ENCODE data around the gene IQUB.
A peak's percentile ranks its signal among the peaks of the same experiment; 100 is the strongest.
"Not testable (repeated sequence)": the region's sequence is repeated elsewhere in the genome, so short reads cannot be mapped to it uniquely, and the experiment has no call there.

IQUB gene

DNA sequence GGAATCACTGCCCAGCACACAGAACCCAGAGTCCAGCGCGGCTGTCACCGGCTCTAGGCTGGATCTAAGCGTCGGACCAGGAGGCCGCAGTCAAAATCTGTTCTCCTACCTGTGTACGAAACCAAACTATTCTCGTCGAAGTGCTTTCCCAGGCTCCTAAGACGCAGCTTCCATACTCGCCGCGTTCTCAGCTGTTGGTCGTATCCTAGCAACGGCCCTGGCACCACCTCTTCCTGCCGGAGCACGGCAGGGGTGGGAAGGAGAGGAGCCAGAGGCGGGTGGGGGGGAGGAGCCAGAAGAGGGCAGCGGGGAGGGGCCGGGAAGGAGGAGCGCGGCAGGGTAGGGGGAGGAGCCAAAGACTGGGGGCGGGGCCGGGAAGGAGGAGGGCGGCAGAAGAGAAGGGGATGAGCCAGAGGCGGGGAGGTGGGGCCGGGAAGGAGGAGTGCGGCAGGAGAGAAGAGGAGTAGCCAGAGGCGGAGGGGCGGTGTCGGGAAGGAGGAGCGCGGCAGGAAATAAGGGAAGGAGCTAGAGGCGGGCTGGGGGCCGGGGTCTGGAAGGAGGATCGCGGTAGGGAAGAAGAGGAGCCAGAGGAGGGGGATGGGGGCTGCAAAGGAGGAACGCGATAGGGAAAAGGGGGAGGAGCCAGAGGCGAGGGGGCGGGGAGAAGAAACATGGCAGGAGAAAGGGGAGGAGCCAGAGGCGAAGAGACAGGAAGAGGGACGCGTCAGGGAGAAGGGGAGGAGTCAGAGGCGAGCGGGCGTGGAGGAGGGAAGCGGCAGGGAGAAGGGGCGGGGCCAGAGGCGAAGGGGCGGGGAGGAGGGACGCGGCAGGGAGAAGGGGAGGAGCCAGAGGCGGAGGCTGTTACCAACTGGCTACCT is at the start of gene IQUB:
Gene IQUB, minus strand, starts transcription at position 213 of the 878 bp plus-strand sequence. CDS start 22,255 bp downstream, outside the sequence.
- DNase-seq (ENCODE audit: low read depth), result peak; percentile 96

DNA sequence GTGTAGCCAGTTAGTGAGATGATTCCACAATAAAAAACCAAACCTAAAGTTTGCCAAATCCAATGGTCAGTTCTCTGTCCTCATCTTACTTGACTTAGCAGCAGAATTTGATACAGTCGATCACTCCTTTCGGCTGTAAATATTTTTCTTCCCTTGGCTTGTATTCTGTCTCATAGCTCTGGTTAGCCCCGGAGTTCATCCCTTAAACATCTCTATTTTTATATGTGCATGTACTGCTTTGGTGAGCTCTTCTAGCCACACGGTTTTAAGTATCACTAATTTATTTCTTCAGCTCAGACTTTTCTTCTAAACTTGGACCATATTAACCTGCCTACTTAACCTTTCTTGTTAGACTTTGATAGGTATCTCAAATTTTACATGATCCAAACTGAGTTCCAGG is 49.4 kb upstream of the IQUB start:
- DNase-seq (ENCODE audit: low read depth), result no peak

DNA sequence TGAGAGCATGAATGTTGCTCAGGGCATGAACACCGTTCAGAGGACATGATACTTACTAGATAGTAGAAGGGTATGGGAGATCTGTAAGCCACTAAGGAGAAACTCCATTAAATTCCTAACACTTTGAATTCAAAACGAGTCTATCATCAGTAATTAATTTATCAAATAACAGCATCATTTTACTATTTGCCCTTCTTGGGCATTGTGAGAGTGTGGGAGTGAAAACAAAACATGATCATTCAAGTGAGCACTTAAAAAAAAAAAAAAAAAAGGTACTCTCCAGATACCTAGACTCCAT is 46.7 kb upstream of the IQUB start:
- no peak for DNase-seq (ENCODE audit: low read depth)

DNA sequence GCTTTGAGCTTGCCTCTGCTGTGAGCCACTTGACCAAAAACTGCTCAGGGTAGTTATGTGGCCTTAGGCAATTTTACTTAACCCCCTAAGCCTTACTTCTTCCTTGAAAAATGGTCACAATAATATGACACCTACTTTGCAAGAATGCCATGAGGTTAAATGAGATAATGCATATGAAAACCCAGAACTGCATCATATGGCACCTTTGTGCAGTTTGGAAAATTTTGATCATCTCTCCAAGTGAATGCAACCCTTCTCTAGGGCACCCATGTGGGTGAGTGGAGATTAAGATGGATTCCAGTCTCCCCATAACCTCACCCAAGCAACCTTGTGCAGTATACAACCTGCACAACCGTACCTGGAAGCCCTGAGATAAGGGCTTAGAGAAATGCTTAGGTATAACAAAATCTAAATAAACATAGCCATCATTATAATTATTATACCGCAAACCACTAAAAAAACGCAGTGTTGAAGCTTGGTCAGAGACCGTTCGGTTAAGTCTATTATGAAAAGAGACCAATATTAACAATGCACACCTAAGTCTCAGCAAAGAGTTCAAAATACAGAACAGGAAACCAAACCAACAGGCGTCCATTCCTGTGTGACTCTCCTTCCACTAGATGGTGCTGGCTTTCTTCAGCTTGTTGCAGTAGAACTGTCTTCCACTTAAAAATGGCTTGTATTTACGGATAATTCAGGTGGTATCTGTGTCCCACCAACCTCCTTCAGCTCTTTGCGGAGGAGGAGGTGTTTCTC is 46.2 kb upstream of the IQUB start:
- DNase-seq (ENCODE audit: low read depth), result peak; percentile 30

DNA sequence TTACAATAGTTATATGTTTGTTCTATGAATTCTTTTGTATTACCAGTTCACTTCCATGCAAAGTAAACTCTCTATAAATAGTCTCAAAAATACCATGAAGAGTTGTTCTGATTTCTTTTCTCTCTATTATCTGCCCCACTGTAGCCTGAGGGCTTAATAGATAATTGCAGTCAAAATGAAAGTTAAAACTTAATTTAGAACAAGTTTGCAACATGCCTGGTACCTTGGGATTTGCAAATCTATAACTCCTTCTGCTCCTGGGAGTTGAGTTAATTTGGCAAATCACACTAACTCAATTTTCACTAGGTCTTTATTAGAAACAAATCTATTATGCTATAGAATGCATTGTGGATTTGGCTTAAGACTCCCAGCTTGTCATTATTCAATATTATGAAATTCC is 45.0 kb upstream of the IQUB start:
- DNase-seq (ENCODE audit: low read depth), result no peak

DNA sequence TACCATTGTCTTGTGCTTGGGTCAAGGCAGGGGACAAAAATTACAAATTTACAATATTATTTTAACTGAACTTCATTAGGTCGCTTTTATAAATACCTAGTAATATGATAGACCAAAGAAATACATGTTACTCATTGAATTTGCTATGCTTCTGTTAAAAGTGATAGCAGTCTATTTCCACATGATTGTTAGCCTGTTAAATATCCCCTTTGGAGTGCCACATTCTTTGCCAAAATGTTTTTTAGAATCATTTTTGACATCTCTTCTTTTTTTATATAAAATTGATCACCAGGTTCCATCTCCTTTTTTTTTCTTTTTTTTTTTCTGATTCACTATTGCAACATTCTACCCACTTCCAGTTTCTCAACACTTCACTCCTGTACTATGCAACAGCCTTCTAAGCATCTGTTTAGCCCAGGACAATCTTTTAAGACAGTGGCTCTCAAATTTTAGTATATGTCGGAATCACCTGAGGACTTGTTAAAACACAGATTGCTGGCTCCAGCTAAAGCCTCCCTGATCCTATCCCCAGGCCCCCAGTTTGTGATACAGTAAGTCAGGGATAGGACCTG is 39.6 kb upstream of the IQUB start:
- DNase-seq (ENCODE audit: low read depth), result no peak

DNA sequence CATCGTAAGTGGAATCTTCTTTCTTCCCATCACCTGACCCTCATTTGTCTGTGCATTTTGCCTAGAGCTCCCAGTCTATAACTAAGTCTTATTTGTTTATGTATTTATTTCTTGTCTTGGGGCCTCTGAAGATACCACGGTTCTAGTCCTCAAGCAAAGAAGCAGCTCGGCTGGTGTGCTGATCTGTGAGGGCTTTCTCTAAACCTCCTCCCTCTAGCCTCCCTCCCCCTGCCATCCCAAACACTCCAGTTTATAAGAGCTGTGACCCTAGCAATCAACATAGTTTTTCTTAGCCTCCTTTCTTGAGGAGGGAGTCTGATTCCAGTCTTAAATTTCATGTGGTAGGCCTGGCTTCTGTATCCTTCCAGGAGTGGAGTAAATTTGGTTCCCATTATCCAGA is 38.9 kb upstream of the IQUB start:
- DNase-seq (ENCODE audit: low read depth), result no peak

DNA sequence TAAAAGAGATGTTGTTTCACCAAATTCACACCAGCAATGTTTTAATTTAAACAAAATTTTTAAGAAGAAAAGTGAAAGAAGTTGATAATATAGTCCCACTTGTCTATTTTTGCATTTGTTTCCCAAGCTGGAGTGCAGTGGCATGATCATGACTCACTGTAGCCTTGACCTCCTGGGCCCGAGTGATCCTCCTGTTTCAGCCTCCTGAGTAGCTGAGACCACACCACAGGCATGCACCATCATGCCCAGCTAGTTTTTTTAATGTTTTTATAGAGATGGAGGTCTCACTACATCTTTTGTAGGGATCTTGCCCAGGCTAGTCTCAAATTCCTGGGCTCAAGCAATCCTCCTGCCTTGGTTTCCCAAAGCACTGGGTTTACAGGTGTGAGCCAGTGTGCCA is 37.3 kb upstream of the IQUB start:
- no peak for DNase-seq (ENCODE audit: low read depth)

DNA sequence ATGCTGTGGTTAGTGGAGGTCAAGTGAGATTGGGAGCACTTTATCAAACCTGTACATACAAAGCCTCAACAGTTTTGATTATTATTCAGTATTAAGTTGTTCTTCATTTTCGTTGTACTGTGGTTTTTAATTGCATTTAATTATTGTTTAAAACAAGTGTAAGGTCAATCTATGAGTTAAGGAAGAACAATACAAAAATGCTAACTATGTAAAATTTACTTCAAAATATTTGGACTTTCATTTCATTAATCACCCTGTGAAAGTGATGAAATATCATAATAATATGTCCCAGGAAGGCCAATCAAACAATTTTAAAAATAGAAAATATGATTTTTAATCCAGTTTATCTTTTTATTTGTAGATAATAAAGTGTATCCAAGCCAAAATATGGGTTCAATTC is 36.8 kb upstream of the IQUB start:
- no peak for DNase-seq (ENCODE audit: low read depth)

DNA sequence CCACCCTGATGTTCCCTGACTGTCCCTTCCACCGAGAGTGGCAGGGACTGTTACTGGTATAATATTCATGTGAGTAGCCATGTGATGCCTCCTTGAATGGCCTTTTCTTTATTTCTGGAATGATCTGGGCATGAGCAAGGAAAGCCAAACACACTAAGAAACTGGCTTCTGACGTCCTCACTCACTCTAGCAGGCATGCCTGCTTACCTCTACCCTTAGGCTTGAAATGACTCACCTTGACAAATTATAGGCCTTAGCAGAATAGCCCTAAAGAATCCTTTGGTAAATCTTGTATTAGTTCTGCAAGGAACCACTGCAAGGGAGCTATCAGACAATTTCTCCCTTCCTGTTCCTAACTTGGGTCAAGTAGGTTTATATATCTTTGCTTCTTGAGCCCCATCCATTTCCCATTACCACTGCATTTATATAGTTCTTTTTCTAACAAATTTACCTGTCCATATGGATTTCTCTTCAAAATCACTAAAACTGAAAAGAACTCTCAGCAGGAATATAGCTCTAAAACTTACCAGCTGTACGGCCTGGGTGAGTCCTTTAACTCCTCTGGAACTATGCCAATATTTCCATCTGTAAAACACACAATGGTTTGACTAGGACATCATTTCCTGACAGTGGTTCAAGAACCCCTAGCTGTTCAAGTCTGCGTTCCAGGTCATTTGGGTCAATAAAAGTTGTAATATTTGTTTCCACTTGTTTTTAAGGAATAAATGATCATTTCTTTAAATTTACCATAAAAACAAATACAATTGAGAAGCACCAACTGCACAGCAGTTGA is 36.2 kb upstream of the IQUB start:
- no peak for DNase-seq (ENCODE audit: low read depth)

DNA sequence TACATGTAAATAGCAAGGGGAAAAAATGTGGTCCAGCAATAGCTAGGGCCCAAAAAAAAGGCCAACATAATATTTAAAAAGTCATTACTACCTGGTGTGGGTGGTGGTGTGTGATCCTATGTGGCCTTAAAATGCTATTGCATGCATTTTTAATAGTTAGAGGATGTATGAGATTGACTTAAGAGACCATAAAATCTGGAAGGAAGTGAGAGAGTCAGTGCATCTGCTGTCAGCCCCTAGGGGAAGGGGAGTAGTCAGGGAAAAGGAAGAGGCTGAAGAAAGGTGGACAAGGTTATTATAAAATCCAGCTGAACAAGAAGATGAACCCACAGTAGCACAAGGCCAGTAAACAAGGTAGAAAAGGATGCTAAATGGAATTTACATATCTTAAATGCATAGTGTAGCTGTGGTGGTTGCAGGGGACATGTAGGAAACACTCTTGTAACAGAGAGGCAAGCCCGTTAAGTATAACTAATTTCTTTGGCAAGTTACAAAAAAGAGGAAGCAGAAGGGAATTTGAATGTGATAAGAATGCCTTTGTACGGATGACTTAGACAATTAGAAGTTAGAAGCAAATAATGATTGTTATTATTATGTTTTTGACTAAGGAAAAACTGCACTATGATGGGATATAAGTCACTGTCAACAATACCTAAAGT is 35.1 kb upstream of the IQUB start:
- DNase-seq (ENCODE audit: low read depth), result no peak

DNA sequence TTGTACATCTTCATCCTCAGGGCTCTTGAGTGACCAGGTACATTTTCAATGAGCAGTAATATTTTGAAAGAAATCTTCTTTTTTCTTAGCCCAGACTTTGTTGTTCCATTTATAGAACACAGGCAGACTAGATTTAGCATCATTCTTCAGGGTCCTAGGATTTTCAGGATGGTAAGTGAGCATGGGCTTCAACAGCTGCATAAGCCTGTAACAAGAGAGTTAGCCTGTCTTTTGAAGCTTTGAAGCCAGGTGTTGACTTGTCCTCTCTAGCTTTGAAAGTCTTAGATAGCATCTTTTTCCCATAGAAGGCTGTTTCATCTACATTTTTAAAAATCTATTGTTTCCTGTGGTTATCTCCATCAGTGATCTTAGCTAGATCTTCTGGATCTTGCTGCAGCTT is 27.7 kb upstream of the IQUB start:
- no peak for DNase-seq (ENCODE audit: low read depth)

DNA sequence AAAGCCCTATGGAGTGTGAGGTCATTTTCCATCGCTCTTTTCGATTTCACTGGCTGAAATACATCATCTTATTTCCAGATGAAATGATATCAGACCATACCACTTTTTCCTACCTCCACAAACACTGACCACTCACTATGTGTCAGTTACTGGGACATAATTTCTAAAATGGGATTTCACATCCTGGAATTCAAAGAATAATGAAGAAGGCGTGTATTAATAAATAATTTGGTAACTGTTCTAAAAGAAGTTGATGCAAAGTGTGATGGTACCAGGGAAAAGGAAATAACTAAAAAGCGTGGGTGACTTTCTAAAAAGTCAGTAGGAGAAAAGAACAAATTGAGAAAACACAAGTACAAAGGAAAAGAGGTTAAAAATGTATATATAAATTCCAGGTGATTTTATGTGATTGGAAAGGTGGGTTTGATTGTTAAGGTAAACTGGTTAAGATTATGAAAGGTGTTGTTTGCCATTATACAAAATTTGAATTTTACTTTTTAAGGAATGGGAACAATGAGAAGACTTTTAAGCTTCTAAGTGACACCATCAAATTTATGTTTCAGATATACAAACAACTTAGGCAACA is 24.0 kb upstream of the IQUB start:
- DNase-seq (ENCODE audit: low read depth), result no peak

DNA sequence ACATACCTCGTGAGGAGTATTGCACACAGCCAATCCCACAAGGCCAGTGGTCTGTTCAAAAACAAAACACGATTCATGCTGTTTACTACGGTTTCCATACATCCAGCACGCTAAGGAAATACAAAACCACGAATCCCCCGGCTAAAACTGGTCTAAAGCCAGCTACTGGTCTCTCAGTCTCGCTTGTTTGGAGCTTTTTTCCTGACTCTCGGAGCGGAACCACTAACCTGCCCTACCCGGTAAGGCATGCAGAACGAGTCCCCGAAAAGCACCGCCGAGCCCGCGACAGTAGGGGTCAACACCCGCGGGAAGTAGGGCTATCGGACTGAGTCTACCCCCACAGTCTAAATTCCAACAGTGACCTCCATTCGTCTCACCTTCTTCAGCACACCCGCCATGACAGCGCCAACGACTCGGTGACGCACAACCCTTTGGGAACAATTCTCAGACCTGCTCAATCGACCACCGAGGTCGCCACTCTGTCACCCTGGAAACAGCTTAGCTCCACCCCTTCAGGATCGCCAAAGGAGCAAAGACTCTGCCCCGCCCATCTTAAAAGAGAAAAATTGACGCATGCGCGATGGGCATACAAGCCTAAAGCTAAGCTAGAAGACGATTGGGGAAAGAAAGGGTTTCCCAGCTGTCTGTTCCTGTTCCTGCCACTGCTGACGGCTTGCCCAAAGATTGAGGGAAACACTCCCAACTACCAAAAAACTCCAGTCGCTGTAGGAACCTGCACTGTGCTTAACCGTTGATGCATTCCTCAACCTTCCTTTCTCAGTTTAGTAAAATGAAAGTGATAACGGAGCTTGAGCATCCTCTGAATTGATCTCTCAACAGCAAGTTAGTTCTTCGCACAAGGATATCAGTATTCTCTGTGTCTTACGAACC is 23.2 kb upstream of the IQUB start, which contains the start of gene NDUFA5:
Gene NDUFA5, minus strand, starts transcription at position 421 of the 891 bp plus-strand sequence. Its CDS starts 23 bp downstream, at position 398.
- DNase-seq (ENCODE audit: low read depth), result peak; percentile 100

DNA sequence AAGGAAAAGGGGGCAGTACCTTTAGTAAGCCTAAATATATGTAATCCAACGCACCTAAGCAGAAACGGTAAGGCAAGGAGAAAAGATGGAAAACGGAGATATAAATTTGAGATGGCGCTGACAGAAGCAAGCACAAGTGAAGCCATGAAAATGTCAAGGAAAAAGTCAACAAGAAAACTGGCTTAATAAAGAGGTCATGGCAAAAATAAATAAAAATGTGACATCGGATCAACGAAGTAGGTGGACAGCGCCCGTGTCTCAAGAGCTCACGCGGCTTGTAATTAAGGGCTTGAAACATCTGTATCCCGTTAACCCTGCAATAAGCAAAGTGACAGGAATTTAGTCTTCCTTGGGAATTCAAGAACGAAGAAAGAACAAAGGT is 22.6 kb upstream of the IQUB start:
- peak; percentile 11 for DNase-seq (ENCODE audit: low read depth)

DNA sequence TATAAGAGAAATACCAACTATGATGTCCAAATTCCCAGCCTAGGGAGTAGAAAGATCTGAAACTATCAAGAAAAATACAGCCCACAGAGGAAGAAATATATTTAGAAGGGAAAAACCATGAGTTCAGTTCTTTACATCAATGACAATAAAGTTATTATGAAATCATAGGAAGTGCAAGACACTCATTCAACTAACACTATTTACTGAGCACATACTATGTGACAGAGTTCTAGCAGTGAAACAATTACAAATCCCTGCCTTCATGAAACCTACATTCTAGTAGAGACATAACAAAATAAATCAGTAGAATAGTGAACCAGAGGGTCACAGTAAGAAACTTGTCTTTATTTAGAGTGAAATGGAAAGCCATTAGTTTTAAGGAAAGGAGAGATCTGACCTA is 21.1 kb upstream of the IQUB start:
- DNase-seq (ENCODE audit: low read depth), result no peak

DNA sequence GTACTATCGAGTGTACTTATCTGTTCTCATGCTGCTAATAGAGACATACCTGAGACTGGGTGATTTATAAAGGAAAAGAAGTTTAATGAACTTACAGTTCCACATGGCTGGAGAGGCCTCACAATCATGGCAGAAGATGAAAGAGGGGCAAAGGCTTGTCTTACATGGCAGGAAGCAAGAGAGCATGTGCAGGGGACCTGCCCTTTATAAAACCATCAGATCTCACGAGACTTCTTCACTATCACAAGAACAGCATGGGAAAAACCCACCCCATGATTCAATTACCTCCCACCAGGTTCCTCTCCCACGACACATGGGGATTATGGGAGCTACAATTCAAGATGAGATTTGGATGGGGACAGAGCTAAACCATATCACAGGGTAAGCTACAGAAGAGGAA is 18.8 kb upstream of the IQUB start:
- no peak for DNase-seq (ENCODE audit: low read depth)

DNA sequence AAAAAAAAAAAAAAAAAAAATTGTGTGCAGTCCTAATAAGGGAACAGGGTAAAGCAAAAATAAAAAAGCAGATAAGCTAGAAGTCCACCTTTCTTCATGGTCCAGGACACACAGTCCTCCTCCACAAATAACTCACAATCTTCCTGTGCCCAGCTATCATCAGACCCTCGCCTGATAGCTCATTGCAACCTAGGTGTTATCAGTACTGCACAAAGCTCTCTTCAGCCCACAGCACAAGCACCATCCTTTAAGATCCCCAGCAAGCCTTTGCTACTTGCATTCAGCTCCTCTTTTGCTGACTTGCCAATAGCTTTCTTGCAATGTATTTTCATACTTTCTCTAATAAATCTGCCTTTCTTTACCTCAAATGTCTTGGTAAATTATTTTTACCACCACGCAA is 18.2 kb upstream of the IQUB start:
- no peak for DNase-seq (ENCODE audit: low read depth)

DNA sequence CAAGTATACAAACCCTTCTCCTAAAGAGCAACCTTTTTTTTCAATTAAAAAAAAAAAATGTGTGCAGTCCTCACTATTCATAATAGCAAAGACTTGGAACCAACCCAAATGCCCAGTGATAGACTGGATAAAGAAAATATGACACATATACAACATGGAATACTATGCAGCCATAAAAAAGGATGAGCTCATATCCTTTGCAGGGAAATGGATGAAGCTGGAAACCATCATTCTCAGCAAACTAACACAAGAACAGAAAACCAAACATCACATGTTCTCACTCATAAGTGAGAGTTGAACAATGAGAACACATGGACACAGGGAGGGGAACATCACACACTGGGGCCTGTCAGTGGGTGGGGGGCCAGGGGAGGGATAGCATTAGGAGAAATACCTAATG is 17.7 kb upstream of the IQUB start:
- not testable (repeated sequence) for DNase-seq (ENCODE audit: low read depth)

DNA sequence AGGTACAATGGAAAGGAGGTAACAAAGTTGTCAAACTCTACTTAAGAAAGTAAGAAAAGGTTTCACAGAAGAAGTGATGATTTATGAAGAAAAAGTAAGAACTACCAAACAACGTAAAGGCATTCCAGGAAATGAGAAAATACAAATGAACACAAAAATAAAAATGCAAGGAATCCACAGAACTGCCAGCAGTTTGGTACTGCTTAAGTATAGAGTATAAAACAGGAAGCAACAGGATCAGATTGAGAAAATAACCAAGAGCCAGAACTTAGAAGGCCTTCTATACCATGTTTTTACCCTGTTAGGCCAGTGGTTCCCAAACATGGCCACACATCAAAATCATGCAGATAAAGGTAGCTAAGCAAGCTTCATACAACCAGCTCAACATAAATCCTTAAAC is 14.0 kb upstream of the IQUB start:
- DNase-seq (ENCODE audit: low read depth), result no peak
